ENCODE measurements around the gene HOXA5.

DNA sequence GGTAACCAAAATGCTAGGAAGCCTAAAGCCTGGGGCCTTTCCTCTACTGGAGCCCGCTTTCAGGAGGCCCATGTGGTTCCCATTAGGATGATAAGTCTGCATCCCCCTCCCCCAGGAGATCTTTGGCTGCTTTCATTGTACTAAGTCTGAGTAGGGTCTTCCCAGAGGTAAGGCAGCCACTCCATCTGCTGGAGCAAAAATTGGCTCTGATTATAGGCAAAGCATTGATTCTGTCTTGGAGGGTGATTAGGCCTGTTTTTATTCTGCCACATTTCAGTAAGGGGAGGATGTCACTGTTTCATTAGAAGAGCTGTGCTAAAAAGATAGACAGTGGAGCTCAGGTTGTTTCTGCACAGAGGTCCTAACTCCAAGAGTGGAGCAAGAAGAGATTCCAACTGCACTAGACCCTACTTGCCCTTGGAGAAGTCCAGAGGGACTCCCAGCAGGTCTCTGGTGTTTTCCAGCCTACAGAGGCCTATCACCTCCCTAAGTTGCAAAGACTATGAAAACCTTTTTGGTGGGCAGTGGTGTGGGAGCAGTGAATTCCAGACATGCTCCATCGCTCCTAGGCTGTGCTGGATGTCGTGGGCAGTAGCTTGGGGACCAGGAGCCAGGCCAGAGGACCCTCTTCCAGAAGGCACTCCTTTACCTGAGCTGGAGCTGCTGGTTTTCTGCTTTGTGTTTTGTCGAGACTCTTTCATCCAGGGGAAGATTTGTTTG is 33.9 kb downstream of the HOXA5 start:
- TF ChIP-seq EP300 (IDR thresholded peaks at IDR 0.05) (no peak), CTCF (IDR thresholded peaks at IDR 0.05) (no peak), POLR2AphosphoS5 (IDR thresholded peaks at IDR 0.05) (no peak)

All from esophagus muscularis mucosa (tissue), 4 donors.